Naive B cell (primary cell): ENCODE results near the gene METTL25B. TPM values are rescaled to one million over a fixed set of nuclear protein-coding genes. Genes with fewer than 3 reads are reported as not detected.
A peak's percentile ranks its signal among the peaks of the same experiment; 100 is the strongest.

Experiments
- ATAC-seq, 2 donors: fragments of 150-1000 bp; cut with Tn5 transposase; 2 replicates each; pipeline ENCODE4 v1.10.0; 2021; ENCODE audit warnings: low read depth in 2 of 2, mild to moderate bottlenecking in 2 of 2, moderate library complexity in 2 of 2
- DNase-seq: peaks from one replicate; pipeline ENCODE4 v3.0.0; 2022
- H3K27ac Mint-ChIP-seq, 6 donors: one replicate each; pipeline ENCODE4 v1.8.0; 2020 to 2022; ENCODE audit warnings: mild to moderate bottlenecking in 6 of 6, mixed read lengths in 6 of 6, moderate library complexity in 5 of 6, inconsistent platforms in 2 of 6
- H3K27me3 Mint-ChIP-seq, 3 donors: one replicate each; pipeline ENCODE4 v1.8.0; 2021 to 2022; ENCODE audit warnings: mixed read lengths in 3 of 3, mild to moderate bottlenecking in 1 of 3
- H3K36me3 Mint-ChIP-seq, 2 donors: one replicate each; pipeline ENCODE4 v1.8.0; 2020 to 2022; ENCODE audit warnings: mixed read lengths in 2 of 2, inconsistent platforms in 1 of 2, mild to moderate bottlenecking in 1 of 2
- H3K4me1 Mint-ChIP-seq, 3 donors: one replicate each; pipeline ENCODE4 v1.8.0; 2020 to 2022; ENCODE audit warnings: mixed read lengths in 3 of 3, inconsistent platforms in 1 of 3, mild to moderate bottlenecking in 1 of 3, moderate library complexity in 1 of 3
- H3K4me3 Mint-ChIP-seq, 8 donors: one replicate each; pipeline ENCODE4 v1.8.0; 2020 to 2022; ENCODE audit warnings: mild to moderate bottlenecking in 8 of 8, mixed read lengths in 8 of 8, moderate library complexity in 8 of 8, inconsistent platforms in 2 of 8
- H3K9me3 Mint-ChIP-seq, 7 donors: one replicate each; pipeline ENCODE4 v1.8.0; 2020 to 2022; ENCODE audit warnings: mixed read lengths in 7 of 7, mild to moderate bottlenecking in 5 of 7, inconsistent platforms in 2 of 7, moderate library complexity in 1 of 7
- polyA plus RNA-seq, 6 donors: library from polyadenylated mRNA; unstranded; fragments of 300-500 nt; fragmentation: Illumina TruSeq; gene quantifications; one replicate each; pipeline ENCODE4 v1.2.3, GENCODE V29; 2021; ENCODE audit warnings: low read depth in 6 of 6

The METTL25B gene
- polyA plus RNA-seq, 6 donors from 2014 or later, result 6.9 to 14.4 (median 9.6) TPM

DNA sequence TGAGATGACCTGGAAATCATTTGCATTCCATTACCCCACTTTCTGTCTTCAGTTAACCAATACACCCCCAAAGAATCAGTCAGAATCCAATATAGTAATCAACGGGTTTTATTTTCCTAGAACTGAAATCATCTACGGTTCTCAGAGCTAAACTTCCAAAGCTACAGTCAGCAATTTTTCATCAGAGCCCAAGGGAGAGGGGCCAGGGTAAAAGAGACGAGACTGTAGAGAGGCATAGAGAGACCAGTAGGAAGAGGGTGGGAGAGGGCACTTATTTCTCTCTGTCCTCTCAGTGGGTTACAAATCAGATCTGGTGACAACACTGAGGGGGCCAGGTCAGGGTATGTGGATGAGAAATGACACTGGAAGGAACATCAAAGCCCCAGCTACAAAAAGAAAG is 13.7 kb downstream of the METTL25B start:
- no peak for ATAC-seq
- Mint-ChIP-seq H3K4me3 (peak overlapping the region in 6 of 8 donors; percentile 31 to 100 (median 97)), H3K9me3 (no peaks in the 10 kb centered on the region), H3K36me3 (peaks cover 0 to 30% of the 10 kb centered on the region in 2 donors), H3K27me3 (no peaks in the 10 kb centered on the region), H3K4me1 (peaks cover 39 to 50% (median 44%) of the 10 kb centered on the region in 3 donors), H3K27ac (peak overlapping the region in 5 of 6 donors; percentile 8 to 98 (median 83))
- DNase-seq, result no peak

DNA sequence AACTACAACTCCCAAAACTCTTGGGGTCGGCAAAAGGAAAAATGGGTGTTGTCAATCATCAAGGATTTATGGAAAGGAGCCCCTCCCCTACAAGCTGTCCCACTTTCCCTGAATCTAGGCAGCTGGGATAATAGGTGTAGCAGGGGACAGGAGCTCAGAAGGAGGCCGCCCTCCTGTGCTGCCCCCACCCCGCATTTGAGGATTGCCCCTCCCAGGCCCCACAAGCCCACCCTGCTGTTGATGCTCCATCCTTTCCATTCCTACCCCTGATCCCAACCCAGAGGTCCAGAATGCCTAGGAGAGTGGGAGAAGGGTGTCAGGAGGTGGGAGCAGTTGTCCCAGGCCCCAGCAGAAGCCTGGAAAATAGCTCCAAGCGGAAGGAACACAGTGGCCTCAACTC is 14.5 kb downstream of the METTL25B start:
- no peaks in the 10 kb centered on the region for H3K27me3 Mint-ChIP-seq
- ATAC-seq, result no peak
- H3K4me3 Mint-ChIP-seq, result peak overlapping the region in 1 of 8 donors; percentile 29
- H3K4me1 Mint-ChIP-seq, result peaks cover 44 to 58% (median 47%) of the 10 kb centered on the region in 3 donors
- no peak for DNase-seq
- H3K27ac Mint-ChIP-seq, result peak overlapping the region in 3 of 6 donors; percentile 15 to 96 (median 60)
- no peaks in the 10 kb centered on the region for H3K9me3 Mint-ChIP-seq
- H3K36me3 Mint-ChIP-seq, result peaks cover 0 to 25% of the 10 kb centered on the region in 2 donors

DNA sequence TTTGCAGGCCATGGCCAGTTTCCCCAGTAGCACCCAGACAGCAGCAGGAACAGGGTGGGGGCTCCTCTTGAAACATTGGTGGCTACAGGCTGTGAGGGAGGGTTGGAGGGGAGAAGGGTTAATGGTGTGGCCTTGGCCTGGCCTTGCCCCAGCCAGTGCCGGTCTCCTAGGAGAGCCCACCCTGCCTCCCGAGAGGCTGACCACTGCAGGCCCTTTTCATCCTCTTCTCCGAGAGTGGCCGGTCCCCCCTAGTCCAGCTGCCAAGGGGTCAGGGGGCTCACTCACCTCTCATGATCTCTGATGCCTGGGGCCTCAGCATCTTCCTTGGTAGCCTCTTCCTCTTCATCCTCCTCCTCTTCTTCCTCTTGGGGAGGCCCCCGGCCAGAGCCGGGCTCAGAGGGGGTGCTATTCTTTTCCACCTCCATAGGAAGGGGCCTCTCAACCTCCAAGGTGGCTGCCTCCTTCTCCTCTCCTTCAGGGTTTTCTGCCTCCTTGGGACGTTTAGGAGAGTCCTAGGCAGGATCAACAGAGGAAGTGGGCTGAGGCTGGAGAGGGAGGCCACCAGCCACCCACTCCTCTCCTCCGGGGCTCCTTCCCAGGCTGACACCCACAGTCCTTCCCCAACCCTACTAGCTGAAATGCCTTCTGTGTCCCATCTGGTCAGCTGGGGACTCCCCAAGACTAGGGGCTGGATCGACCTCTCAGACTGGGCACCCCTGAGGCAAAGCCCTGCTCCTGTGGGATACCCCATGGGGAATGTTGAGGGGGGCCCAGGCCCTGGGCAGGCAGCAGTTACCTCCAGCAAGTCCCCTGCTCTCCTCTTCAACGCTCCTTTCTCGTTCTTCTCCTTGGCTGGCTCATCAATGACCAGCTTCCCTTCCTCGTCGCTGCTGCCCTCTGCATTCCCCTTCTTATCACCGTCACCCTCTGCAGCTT is 15.4 kb downstream of the METTL25B start:
- ATAC-seq (no peak), DNase-seq (no peak)
- H3K9me3 Mint-ChIP-seq, result no peaks in the 10 kb centered on the region
- H3K4me1 Mint-ChIP-seq, result peaks cover 53 to 62% (median 55%) of the 10 kb centered on the region in 3 donors
- peak overlapping the region in 1 of 8 donors; percentile 72 for H3K4me3 Mint-ChIP-seq
- peak overlapping the region in 3 of 6 donors; percentile 30 to 96 (median 69) for H3K27ac Mint-ChIP-seq
- peaks cover 0 to 23% of the 10 kb centered on the region in 2 donors for H3K36me3 Mint-ChIP-seq
- H3K27me3 Mint-ChIP-seq, result no peaks in the 10 kb centered on the region

DNA sequence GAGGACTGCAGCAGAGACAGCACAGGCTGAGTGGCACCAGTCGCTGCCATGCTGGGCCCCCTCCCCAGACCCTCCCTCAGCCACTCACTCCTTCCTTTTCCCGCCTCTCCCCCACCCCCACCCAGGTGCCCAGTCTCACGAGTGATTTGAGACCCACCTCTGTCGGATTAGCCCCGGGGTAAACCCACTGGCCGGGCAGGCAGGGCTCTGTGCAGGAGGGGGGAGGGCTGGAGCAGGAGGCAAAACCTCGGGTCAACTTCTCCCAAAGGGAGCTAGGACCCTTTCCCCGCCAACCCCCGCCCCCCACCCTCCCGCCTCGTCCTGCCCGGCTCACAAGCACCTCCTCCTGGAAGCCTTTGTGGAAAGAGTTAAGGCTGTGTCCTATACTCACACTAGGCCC is 16.1 kb downstream of the METTL25B start:
- Mint-ChIP-seq H3K4me3 (no peak overlapping the region), H3K4me1 (peaks cover 56 to 65% (median 62%) of the 10 kb centered on the region in 3 donors)

DNA sequence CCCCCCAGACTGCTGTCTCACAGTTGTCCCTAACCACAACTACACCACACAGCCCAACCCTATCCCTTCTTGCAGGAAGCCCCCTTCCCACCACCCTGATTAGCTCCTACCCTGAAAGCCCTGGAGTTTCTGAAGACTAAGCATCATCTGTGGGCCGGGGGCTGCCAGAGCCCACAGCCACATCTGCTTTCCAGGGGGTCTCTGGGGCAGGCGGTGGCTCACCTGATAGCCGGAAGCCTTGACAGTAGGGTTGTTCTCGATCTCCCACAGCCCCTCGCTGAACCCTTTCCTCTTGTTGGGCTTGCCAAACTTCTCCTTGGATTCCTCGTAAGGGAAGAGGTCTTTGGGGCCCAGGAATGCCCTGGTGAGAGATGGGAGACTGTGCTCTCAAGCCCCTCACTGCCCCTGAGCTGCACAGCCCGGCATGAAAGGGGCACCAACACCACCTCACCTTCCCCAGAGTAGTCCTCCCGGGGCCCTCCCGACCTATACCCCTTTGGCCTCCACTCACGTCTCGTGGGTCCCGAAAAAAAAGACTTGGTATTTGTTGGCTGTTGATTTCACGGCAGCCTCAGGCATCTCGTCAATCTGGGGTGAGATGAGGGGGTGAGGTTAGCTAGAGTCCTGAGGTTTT is 16.6 kb downstream of the METTL25B start:
- Mint-ChIP-seq H3K27ac (peak overlapping the region in 4 of 6 donors; percentile 47 to 93 (median 79)), H3K4me3 (peak overlapping the region in 3 of 8 donors; percentile 24 to 68 (median 57)), H3K36me3 (peaks cover 0 to 23% of the 10 kb centered on the region in 2 donors), H3K9me3 (no peaks in the 10 kb centered on the region), H3K27me3 (no peaks in the 10 kb centered on the region), H3K4me1 (peaks cover 61 to 70% (median 68%) of the 10 kb centered on the region in 3 donors)
- ATAC-seq (no peak), DNase-seq (no peak)

More for the DNA sequence above, 16.1 kb downstream of the METTL25B start:
- DNase-seq (no peak), ATAC-seq (no peak)
- H3K27me3 Mint-ChIP-seq, result no peaks in the 10 kb centered on the region
- H3K9me3 Mint-ChIP-seq, result no peaks in the 10 kb centered on the region
- H3K36me3 Mint-ChIP-seq, result peaks cover 0 to 23% of the 10 kb centered on the region in 2 donors
- peak overlapping the region in 1 of 6 donors; percentile 96 for H3K27ac Mint-ChIP-seq

DNA sequence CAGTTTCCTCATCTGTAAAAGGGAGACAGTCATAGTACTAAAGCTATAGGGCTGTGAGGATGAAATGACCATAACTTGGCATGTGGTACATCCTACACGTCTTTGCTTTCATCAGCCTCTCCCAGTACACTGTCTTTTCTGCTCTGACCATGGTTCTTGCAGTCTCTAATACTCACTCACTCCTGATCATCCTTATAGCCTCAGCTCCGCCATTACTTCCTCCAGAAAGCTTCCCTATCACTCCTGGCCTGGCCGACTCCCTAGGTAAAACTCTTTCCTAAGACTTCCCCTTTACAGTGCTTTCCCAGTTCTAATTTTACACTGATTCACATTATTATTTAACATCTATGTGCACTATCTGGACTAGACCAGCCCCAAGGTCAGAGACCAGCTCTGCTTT is 17.6 kb downstream of the METTL25B start:
- Mint-ChIP-seq H3K27me3 (no peaks in the 10 kb centered on the region), H3K4me1 (peaks cover 62 to 71% (median 68%) of the 10 kb centered on the region in 3 donors), H3K4me3 (peak overlapping the region in 6 of 8 donors; percentile 24 to 78 (median 76)), H3K36me3 (peaks cover 0 to 23% of the 10 kb centered on the region in 2 donors), H3K27ac (peak overlapping the region in 4 of 6 donors; percentile 19 to 93 (median 90)), H3K9me3 (no peaks in the 10 kb centered on the region)
- DNase-seq (no peak), ATAC-seq (no peak)

DNA sequence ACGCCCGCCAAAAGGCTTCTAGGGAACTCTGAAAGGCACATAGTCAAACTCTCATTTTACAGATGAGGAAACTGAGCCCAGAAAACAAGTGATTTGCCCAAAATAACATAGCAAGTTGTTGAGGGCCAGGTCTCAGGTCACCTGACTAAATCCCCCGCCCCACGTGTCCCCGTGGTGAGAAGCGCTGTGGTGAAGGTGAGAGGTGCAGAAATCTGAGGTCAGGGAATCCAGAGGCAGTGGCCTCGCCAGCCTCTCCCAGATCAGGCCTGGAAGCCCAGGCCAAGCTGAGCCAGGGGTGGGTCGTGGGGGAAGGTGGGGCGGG is 18.1 kb downstream of the METTL25B start:
- no peak for DNase-seq

DNA sequence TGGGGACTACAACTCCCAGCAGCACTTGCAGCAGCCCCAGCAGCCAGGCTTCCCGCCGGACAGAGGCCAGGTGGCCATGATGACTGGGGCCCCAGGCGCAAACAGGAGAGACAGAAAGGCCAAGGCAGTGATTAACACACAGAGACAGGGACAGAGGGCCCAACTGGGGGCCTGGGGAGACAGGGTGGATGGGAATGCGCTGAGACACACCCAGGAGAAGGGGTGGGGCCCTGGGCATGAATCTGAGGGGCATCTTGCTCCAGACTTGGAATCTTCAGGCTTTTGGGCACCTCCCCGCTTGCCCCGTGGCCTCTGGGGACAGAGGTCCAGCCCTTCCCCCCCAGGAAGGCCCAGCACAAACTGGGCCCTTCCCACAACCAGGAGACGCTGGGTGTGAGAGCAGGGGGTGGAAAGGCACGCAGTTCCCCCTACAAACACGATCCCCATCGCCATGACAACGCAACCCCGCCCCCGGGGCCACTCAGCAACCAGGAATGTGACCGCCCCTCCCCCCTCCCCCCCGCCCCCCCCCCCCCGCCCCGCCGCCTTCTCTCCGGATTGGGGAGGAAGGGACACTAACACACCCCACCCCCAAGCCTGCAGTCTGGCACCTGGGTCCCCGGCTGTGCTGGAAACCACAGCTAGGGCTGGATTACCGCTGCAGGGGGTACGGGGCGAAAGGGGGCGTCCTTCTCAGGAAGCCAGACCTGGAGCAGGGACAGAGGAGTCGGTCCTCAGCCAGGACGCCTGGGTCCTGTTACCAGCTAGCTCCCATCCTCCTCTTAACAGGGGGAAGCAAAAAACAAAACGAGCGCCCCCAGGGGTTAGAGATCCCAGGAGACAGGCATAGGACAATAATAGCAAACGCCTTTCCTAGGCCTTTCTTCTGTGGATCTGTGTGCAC is 18.7 kb downstream of the METTL25B start:
- peak overlapping the region; percentile 84 to 94 (median 92) for H3K27ac Mint-ChIP-seq
- H3K4me1 Mint-ChIP-seq, result peaks cover 54 to 60% (median 58%) of the 10 kb centered on the region in 3 donors
- DNase-seq (peak; percentile 25), ATAC-seq (peak; percentile 3 to 6)
- H3K9me3 Mint-ChIP-seq, result no peaks in the 10 kb centered on the region
- no peaks in the 10 kb centered on the region for H3K27me3 Mint-ChIP-seq
- H3K36me3 Mint-ChIP-seq, result peaks cover 0 to 23% of the 10 kb centered on the region in 2 donors
- peak overlapping the region; percentile 74 to 95 (median 88) for H3K4me3 Mint-ChIP-seq

More for the DNA sequence above, 18.1 kb downstream of the METTL25B start:
- H3K36me3 Mint-ChIP-seq, result peaks cover 0 to 23% of the 10 kb centered on the region in 2 donors
- peaks cover 57 to 67% (median 63%) of the 10 kb centered on the region in 3 donors for H3K4me1 Mint-ChIP-seq
- no peaks in the 10 kb centered on the region for H3K9me3 Mint-ChIP-seq
- no peaks in the 10 kb centered on the region for H3K27me3 Mint-ChIP-seq
- ATAC-seq, result no peak
- peak overlapping the region in 5 of 6 donors; percentile 42 to 93 (median 88) for H3K27ac Mint-ChIP-seq
- H3K4me3 Mint-ChIP-seq, result peak overlapping the region; percentile 21 to 80 (median 76)

DNA sequence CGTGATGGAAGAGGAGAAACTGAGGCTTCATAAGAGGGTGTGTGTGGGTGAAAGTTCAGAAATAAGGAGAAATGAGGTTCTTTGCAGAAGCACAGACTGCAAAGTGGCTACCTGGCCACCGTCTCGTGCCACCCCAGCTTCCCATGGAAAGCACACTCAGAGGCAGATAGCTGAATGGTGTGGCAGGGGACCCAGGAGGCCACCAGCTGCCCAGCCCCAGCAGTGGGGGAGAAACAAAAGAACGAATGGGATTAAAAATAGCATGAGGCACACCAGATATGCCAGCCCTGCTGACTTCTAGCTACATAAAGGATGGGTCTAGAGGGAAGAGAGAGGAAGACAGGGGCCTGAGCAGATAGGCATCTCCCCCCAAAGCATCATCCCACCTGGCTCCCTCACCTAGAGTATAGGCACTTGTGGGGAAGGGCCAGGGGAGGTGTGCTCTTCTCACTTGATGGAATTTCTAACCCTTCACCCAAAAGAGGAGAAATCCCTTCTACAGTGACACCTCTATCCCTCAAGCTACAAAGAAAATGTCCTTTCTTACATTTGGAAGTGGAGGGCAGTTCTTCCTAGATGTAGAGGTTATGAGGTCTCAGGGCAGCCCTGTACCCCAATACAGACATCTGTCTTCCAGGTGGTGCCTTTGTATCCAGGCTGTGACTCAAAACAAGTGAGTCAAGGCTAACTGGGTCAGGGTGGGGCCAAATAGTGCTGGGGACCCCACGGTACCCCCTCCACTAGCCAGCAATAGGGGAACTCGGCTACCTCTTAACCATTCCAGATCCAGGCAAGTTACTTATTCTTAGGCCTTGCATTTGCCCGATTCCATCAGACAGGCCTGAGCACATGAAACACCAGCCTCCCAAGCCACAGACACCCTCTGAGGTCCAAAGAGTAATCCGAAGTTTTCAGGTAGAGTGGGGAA is 19.7 kb downstream of the METTL25B start:
- Mint-ChIP-seq H3K4me3 (peak overlapping the region; percentile 80 to 95 (median 88)), H3K9me3 (no peaks in the 10 kb centered on the region), H3K4me1 (peaks cover 61 to 67% (median 66%) of the 10 kb centered on the region in 3 donors), H3K36me3 (peaks cover 0 to 20% of the 10 kb centered on the region in 2 donors), H3K27me3 (no peaks in the 10 kb centered on the region), H3K27ac (peak overlapping the region; percentile 60 to 94 (median 80))
- DNase-seq (no peak), ATAC-seq (no peak)

DNA sequence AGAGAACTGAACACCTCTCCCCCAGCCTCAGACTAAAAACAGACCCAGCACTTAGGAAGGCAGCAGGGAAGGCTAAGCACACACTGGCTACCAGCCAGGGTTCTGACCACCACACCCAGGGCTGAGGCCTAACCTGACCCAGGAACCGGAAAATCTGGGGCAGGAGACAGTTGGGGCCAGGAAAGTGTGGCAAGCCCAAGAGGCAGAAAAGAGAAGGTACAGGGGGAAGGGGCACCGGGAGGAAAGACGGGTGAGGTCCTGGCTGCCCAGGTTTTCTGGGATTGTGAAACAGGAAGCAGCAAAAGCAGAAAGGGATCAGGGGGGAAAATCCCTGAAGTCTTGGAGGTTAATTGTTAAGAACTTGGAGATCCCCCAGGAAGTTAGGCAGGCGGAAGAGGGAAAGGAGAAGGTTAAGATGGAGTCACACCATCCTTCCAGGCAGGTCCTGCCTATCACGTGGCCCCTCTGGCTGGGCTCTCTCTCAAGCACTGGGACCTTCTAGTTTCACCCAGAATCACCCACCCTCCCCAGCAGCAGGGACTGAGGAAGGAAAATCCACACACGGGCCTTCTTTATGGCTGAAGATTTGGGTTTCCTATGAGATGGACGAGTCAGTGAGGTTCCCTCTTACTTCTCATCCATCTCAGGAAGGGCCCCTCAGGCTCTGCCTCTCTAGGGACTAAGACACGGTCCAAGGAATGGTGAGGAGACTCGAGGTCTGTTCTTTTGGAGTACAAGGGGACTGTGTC is 20.6 kb downstream of the METTL25B start:
- H3K27me3 Mint-ChIP-seq, result no peaks in the 10 kb centered on the region
- peaks cover 63 to 75% (median 68%) of the 10 kb centered on the region in 3 donors for H3K4me1 Mint-ChIP-seq
- peak overlapping the region; percentile 80 to 95 (median 88) for H3K4me3 Mint-ChIP-seq
- peak overlapping the region; percentile 61 to 94 (median 92) for H3K27ac Mint-ChIP-seq
- no peak for DNase-seq
- peaks cover 0 to 12% of the 10 kb centered on the region in 2 donors for H3K36me3 Mint-ChIP-seq
- no peak for ATAC-seq
- H3K9me3 Mint-ChIP-seq, result no peaks in the 10 kb centered on the region

DNA sequence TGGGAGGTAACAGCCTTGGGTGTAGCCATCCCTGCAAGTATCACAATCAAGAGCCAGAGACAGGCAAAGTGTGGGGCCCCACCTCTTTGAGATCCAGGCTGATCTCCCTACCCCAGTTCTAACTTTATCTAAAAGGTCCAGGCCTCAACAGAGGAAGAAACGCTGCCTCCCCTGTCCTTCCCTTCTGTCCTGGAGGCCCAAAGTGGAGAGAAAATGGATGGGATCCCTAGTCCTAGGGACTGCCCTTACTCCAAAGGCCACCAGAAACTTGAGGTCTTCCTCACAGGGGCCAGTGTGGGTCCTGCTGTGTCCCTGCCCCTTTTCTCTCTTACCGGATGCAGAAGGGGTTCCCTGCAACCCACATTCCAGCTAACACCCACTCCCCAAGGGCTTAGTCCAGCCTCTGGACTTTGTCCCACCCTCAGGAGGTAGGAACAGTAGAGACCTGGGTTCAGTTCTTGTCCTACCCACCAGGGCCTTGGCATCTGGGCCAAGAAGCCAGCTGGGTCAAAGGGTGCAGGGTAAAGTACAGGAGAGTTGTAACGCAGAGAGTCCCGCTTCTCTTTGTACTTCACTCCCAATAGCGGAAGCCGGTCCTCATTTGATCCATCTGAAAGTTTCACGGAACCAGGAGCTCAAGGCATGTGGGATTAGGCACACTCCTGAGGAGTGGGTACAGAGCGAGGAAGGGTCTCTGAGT is 21.3 kb downstream of the METTL25B start:
- Mint-ChIP-seq H3K4me1 (peaks cover 59 to 77% (median 68%) of the 10 kb centered on the region in 3 donors), H3K36me3 (peaks cover 0 to 4% of the 10 kb centered on the region in 2 donors), H3K27ac (peak overlapping the region in 5 of 6 donors; percentile 61 to 98 (median 93)), H3K27me3 (no peaks in the 10 kb centered on the region), H3K4me3 (peak overlapping the region; percentile 80 to 95 (median 89)), H3K9me3 (no peaks in the 10 kb centered on the region)
- ATAC-seq (no peak), DNase-seq (no peak)
